Measurements from ENCODE around the gene ADCK2.

Gene ADCK2

DNA sequence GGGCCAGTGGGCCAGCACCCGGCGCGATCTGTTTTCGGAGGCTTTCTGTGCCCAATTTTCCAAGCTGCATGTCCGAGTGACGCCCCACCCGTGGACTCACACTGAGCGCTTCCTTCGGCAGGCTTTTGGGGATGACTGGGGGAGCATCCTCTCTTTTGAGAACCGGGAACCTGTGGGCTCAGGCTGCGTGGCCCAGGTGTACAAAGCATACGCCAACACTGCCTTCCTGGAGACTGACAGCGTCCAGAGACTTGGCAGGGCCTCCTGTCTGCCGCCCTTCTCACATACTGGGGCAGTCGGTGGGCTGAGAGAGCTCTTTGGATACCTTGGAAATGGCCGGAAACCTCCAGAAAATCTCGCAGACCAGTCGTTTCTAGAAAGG is 1.0 kb downstream of the ADCK2 start:
- TF ChIP-seq CREB1 (IDR thresholded peaks at IDR 0.05; ENCODE audit: low read depth) (no peak), RAD21 (IDR thresholded peaks at IDR 0.05; ENCODE audit: low read depth) (no peak), FOXM1 (IDR thresholded peaks at IDR 0.05; ENCODE audit: borderline replicate concordance, low read depth) (no peak), EP300 (IDR thresholded peaks at IDR 0.05; ENCODE audit: borderline replicate concordance) (no peak), TAF1 (IDR thresholded peaks at IDR 0.05; ENCODE audit: low read depth) (no peak), CEBPB (IDR thresholded peaks at IDR 0.05) (no peak)
- TF ChIP-seq, protein P1, sequence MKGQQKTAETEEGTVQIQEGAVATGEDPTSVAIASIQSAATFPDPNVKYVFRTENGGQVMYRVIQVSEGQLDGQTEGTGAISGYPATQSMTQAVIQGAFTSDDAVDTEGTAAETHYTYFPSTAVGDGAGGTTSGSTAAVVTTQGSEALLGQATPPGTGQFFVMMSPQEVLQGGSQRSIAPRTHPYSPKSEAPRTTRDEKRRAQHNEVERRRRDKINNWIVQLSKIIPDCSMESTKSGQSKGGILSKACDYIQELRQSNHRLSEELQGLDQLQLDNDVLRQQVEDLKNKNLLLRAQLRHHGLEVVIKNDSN (IDR thresholded peaks at IDR 0.05), result no peak

DNA sequence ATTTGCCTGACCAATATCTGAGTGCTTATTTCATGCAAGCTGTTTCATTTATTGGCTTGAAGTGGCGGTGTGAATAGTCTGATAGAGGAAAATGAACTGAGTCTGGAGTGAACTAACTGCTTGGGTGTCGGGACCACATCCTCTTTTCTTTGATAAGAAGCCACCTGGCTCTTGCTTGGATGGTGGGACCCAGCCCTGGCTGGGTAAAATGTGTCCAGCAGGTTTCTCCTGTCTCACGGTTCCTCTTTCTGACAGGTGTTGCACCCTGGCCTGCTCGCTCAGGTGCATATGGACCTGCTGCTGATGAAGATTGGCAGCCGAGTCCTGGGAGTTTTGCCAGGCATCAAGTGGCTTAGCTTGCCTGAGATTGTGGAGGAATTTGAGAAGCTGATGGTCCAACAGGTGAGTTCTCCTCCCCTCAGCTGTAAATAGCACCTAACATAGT is 1.6 kb downstream of the ADCK2 start:
- no peak for TF ChIP-seq NFIC (IDR thresholded peaks at IDR 0.05)
- TF ChIP-seq, protein P2, sequence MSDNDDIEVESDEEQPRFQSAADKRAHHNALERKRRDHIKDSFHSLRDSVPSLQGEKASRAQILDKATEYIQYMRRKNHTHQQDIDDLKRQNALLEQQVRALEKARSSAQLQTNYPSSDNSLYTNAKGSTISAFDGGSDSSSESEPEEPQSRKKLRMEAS (IDR thresholded peaks at IDR 0.05), result no peak

DNA sequence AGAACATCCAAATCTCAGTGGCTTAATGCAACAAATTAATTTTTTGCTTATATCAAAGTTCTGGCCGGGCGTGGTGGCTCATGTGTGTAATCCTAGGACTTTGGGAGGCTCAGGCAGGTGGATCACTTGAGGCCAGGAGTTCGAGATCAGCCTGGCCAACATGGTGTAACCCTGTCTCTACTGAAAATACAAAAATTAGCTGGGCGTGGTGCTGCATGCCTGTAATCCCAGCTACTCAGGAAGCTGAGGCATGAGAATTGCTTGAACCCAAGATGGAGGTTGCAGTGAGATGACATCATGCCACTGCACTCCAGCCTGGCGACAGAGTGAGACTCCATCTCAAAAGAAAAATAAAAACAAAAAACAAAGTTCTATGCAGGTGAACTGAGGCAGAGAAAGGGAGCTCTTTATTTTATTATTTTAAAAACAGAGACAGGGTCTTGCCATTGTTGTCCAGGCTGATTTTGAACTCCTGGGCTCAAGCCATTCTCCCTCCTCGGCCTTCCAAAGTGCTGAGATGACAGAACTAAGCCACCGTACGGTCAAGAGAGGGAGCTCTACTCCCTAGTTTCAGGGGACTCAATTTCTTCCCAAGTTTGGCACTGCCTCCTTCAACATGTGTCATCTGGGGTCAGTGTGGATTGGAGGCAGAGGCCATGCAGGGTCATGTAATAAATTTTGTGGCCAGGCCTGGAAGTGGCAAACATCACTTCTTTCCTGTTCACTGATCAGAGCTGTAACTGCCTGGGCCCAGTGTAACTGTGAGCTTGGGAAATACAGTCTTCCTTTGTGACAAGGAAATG is 2.4 kb downstream of the ADCK2 start:
- TF ChIP-seq RAD21 (IDR thresholded peaks at IDR 0.05; ENCODE audit: low read depth), result peak; percentile 58
- no peak for TF ChIP-seq ZBTB7A (IDR thresholded peaks at IDR 0.05; ENCODE audit: low read depth)

DNA sequence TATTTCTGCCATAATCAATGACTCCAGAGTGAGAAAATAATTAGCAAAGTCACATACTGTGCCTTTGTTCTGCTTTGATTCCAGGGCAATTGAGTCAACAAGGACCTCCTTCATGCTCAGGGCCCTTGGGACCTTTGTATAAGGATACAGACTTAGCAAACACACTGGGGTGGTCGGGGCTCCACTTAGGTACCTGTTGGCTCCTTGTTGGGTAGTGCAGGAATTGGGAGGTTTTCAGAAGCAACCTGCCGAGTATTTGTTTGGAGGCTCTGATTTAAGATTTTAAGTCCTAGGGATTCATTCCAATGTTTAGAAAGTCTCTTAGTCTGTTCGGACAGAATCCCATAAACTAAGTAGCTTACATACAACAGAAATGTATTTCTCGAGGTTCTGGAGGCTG is 3.0 kb downstream of the ADCK2 start:
- TF ChIP-seq RAD21 (IDR thresholded peaks at IDR 0.05; ENCODE audit: low read depth) (no peak), TCF12 (IDR thresholded peaks at IDR 0.05; ENCODE audit: low read depth) (no peak), YY1 (IDR thresholded peaks at IDR 0.05; ENCODE audit: low read depth) (no peak)
- TF ChIP-seq, protein P2 (IDR thresholded peaks at IDR 0.05), result no peak

DNA sequence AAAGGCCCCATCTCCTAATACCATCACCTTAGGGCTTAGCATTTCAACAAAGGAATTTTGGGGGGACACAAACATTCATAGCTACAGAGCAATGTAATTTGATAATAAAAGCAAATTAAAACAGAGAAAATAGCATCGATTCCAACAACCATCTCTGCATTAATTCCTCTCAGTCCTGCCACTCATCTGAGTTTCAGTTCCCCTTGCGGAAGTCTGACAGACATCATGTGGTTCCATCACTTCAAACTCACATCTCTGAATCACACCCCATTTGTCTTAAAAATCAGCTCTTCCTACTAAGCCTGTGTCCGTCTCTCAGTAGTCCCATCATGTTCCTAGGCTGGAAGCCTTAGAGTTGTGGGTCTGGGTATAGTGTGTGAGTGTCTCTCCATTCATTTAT is 3.6 kb downstream of the ADCK2 start:
- TF ChIP-seq TAF1 (IDR thresholded peaks at IDR 0.05; ENCODE audit: low read depth), result no peak
- no peak for TF ChIP-seq NFIC (IDR thresholded peaks at IDR 0.05)
- TF ChIP-seq TCF12 (IDR thresholded peaks at IDR 0.05; ENCODE audit: low read depth), result no peak
- TF ChIP-seq, protein P1 (IDR thresholded peaks at IDR 0.05), result no peak
- no peak for TF ChIP-seq YY1 (IDR thresholded peaks at IDR 0.05; ENCODE audit: low read depth)
- TF ChIP-seq EP300 (IDR thresholded peaks at IDR 0.05; ENCODE audit: borderline replicate concordance), result no peak
- no peak for TF ChIP-seq TEAD4 (IDR thresholded peaks at IDR 0.05)
- TF ChIP-seq, protein P2 (IDR thresholded peaks at IDR 0.05), result no peak
- TF ChIP-seq RAD21 (IDR thresholded peaks at IDR 0.05; ENCODE audit: low read depth), result no peak
- no peak for TF ChIP-seq CREB1 (IDR thresholded peaks at IDR 0.05; ENCODE audit: low read depth)
- no peak for TF ChIP-seq CEBPB (IDR thresholded peaks at IDR 0.05)
- no peak for TF ChIP-seq ZBTB7A (IDR thresholded peaks at IDR 0.05; ENCODE audit: low read depth)
- TF ChIP-seq, protein P3, sequence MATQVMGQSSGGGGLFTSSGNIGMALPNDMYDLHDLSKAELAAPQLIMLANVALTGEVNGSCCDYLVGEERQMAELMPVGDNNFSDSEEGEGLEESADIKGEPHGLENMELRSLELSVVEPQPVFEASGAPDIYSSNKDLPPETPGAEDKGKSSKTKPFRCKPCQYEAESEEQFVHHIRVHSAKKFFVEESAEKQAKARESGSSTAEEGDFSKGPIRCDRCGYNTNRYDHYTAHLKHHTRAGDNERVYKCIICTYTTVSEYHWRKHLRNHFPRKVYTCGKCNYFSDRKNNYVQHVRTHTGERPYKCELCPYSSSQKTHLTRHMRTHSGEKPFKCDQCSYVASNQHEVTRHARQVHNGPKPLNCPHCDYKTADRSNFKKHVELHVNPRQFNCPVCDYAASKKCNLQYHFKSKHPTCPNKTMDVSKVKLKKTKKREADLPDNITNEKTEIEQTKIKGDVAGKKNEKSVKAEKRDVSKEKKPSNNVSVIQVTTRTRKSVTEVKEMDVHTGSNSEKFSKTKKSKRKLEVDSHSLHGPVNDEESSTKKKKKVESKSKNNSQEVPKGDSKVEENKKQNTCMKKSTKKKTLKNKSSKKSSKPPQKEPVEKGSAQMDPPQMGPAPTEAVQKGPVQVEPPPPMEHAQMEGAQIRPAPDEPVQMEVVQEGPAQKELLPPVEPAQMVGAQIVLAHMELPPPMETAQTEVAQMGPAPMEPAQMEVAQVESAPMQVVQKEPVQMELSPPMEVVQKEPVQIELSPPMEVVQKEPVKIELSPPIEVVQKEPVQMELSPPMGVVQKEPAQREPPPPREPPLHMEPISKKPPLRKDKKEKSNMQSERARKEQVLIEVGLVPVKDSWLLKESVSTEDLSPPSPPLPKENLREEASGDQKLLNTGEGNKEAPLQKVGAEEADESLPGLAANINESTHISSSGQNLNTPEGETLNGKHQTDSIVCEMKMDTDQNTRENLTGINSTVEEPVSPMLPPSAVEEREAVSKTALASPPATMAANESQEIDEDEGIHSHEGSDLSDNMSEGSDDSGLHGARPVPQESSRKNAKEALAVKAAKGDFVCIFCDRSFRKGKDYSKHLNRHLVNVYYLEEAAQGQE (IDR thresholded peaks at IDR 0.05; ENCODE audit: low read depth), result no peak
- no peak for TF ChIP-seq FOXM1 (IDR thresholded peaks at IDR 0.05; ENCODE audit: borderline replicate concordance, low read depth)
- TF ChIP-seq EGR1 (IDR thresholded peaks at IDR 0.05), result no peak

DNA sequence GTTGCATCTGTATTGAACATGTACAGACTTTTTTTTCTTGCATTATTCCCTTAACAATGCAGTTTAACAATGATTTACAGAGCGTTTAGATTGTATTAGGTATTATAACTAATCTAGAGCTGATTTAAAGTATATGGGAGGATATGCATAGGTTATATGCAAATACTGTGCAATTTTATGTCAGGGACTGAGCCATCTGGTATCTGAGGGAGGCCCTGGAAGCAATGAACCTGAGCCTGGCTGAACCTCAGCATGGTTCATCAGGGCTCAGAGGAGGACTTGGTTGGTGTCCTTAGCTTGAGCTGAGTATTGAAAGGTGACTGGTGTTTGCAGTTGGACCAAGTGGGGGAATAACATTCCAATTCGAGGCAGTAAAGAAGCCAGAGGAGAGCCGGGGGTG is 4.8 kb downstream of the ADCK2 start:
- TF ChIP-seq CREB1 (IDR thresholded peaks at IDR 0.05; ENCODE audit: low read depth) (no peak), EP300 (IDR thresholded peaks at IDR 0.05; ENCODE audit: borderline replicate concordance) (no peak), RAD21 (IDR thresholded peaks at IDR 0.05; ENCODE audit: low read depth) (no peak), EGR1 (IDR thresholded peaks at IDR 0.05) (no peak), TCF12 (IDR thresholded peaks at IDR 0.05; ENCODE audit: low read depth) (no peak), NFIC (IDR thresholded peaks at IDR 0.05) (no peak), YY1 (IDR thresholded peaks at IDR 0.05; ENCODE audit: low read depth) (no peak), FOXM1 (IDR thresholded peaks at IDR 0.05; ENCODE audit: borderline replicate concordance, low read depth) (no peak), CEBPB (IDR thresholded peaks at IDR 0.05) (no peak), TEAD4 (IDR thresholded peaks at IDR 0.05) (no peak), ZBTB7A (IDR thresholded peaks at IDR 0.05; ENCODE audit: low read depth) (no peak), TAF1 (IDR thresholded peaks at IDR 0.05; ENCODE audit: low read depth) (no peak)
- TF ChIP-seq, protein P3 (IDR thresholded peaks at IDR 0.05; ENCODE audit: low read depth), result no peak
- TF ChIP-seq, protein P2 (IDR thresholded peaks at IDR 0.05), result no peak
- TF ChIP-seq, protein P1 (IDR thresholded peaks at IDR 0.05), result no peak
